NCI-H345 treated with DMSO at 0.1 percent for 48 hours (cell line): ENCODE measurements around the gene PDIA2.
"Not testable (repeated sequence)": the region's sequence is repeated elsewhere in the genome, so short reads cannot be mapped to it uniquely, and the experiment has no call there.

ENCODE experiments used
- DNase-seq: peaks from one replicate; lab custom pipeline; 2025; ENCODE audit not compliant: unreplicated experiment; lab: John Stamatoyannopoulos, UW

The PDIA2 gene

GRCh38 chr16:324451-325334, 41.7 kb downstream of the PDIA2 start:
- no peak for DNase-seq

GRCh38 chr16:325375-326145, 42.6 kb downstream of the PDIA2 start:
- DNase-seq, result no peak

- no peak for DNase-seq
These were observed 47.8 kb downstream of the PDIA2 start for GRCh38 chr16:330741-331140.

- not testable (repeated sequence) for DNase-seq
These were observed 48.3 kb downstream of the PDIA2 start for GRCh38 chr16:331181-331814.

- no peak for DNase-seq
These were observed 50.6 kb downstream of the PDIA2 start for GRCh38 chr16:333406-334094.

- DNase-seq, result not testable (repeated sequence)
These were observed 51.3 kb downstream of the PDIA2 start for GRCh38 chr16:334164-334832.

GRCh38 chr16:334861-335632, 52.1 kb downstream of the PDIA2 start:
- DNase-seq, result not testable (repeated sequence)

- no peak for DNase-seq
These were observed 53.3 kb downstream of the PDIA2 start for GRCh38 chr16:336269-336668.
